ENCODE measurements around the gene TRIM24. TPM values are rescaled to one million over a fixed set of nuclear protein-coding genes. Genes with fewer than 3 reads are reported as not detected.

TRIM24 gene
- total and polyA plus RNA-seq, 7 donors = 4.7 to 21.4 (median 15.0) TPM

GRCh38 chr7:138468244-138469123 is 8.4 kb downstream of the TRIM24 start:
- intact Hi-C loops (cut with DNase I) = loop anchor here in 1 of 2 donors (10.0 kb wide), 1 partner anchor 96 kb away; no protein-coding TSS in a partner anchor
- DNase-seq = no peak
- Histone ChIP-seq H3K36me3 (ENCODE audit: insufficient read depth in 1 of 2, low read depth in 1 of 2) (no peaks in the 10 kb centered on the region), H3K4me3 (no peak overlapping the region), H3K27ac (no peak overlapping the region), H3K4me1 (peaks cover 29% of the 10 kb centered on the region), H3K27me3 (ENCODE audit: insufficient read depth in 3 of 3, low read length in 2 of 3) (no peaks in the 10 kb centered on the region), H3K9me3 (no peaks in the 10 kb centered on the region)
- ATAC-seq = peak; percentile 61 to 97 (median 90)
- no peak for TF ChIP-seq CTCF (IDR thresholded peaks at IDR 0.05)
- WGBS, 3 donors = 58 to 60% (median 59%) methylated on average over 5 of the region's 5 CpGs

- H3K27me3 ChIP-seq (ENCODE audit: insufficient read depth in 3 of 3, low read length in 2 of 3) = no peaks in the 10 kb centered on the region
- no peak overlapping the region for H3K4me3 ChIP-seq
- H3K36me3 ChIP-seq (ENCODE audit: insufficient read depth in 1 of 2, low read depth in 1 of 2) = no peaks in the 10 kb centered on the region
- intact Hi-C loops (cut with DNase I) = loop anchor here in 1 of 2 donors (5.0 kb wide), 1 partner anchor 42 kb away; no protein-coding TSS in a partner anchor
- H3K27ac ChIP-seq = no peak overlapping the region
- H3K4me1 ChIP-seq = peaks cover 25% of the 10 kb centered on the region
- no peaks in the 10 kb centered on the region for H3K9me3 ChIP-seq
- 86 to 96% (median 94%) methylated on average over 5 of the region's 5 CpGs for WGBS, 3 donors
- DNase-seq (no peak), ATAC-seq (no peak)
- TF ChIP-seq CTCF (IDR thresholded peaks at IDR 0.05) = no peak
These were observed 10.5 kb downstream of the TRIM24 start for GRCh38 chr7:138470391-138471157.

GRCh38 chr7:138472292-138473079 is 12.4 kb downstream of the TRIM24 start:
- no peaks in the 10 kb centered on the region for H3K9me3 ChIP-seq
- TF ChIP-seq CTCF (IDR thresholded peaks at IDR 0.05) = no peak
- 88 to 96% (median 89%) methylated on average over 7 of the region's 7 CpGs for WGBS, 3 donors
- H3K36me3 ChIP-seq (ENCODE audit: insufficient read depth in 1 of 2, low read depth in 1 of 2) = no peaks in the 10 kb centered on the region
- no peak overlapping the region for H3K27ac ChIP-seq
- no peaks in the 10 kb centered on the region for H3K27me3 ChIP-seq (ENCODE audit: insufficient read depth in 3 of 3, low read length in 2 of 3)
- DNase-seq (no peak), ATAC-seq (no peak)
- intact Hi-C loops (cut with DNase I) = loop anchor here in 1 of 2 donors (5.0 kb wide), 1 partner anchor 40 kb away; no protein-coding TSS in a partner anchor
- no peak overlapping the region for H3K4me3 ChIP-seq
- H3K4me1 ChIP-seq = peaks cover 23% of the 10 kb centered on the region

GRCh38 chr7:138475377-138475776 is 15.3 kb downstream of the TRIM24 start:
- no peaks in the 10 kb centered on the region for H3K9me3 ChIP-seq
- no peaks in the 10 kb centered on the region for H3K27me3 ChIP-seq (ENCODE audit: insufficient read depth in 3 of 3, low read length in 2 of 3)
- no peaks in the 10 kb centered on the region for H3K36me3 ChIP-seq (ENCODE audit: insufficient read depth in 1 of 2, low read depth in 1 of 2)
- no peak overlapping the region for H3K27ac ChIP-seq
- H3K4me1 ChIP-seq = peaks cover 5% of the 10 kb centered on the region
- DNase-seq (no peak), ATAC-seq (no peak)
- H3K4me3 ChIP-seq = no peak overlapping the region
- WGBS, 3 donors = 89 to 91% (median 90%) methylated on average over 5 of the region's 5 CpGs
- no peak for TF ChIP-seq CTCF (IDR thresholded peaks at IDR 0.05)
- intact Hi-C loops (cut with DNase I) = no loop called here
